Activated T-cell treated with anti-CD3 and anti-CD28 coated beads, Interleukin-2, amount 50 U/mL, for 24 hours (primary cell): ENCODE measurements around the gene PPP3CA.

Experiments
- DNase-seq: peaks from one replicate; pipeline ENCODE4 v3.0.0-alpha.2; 2020
- H3K27ac Mint-ChIP-seq: 2 replicates; pipeline ENCODE4 v1.8.0; 2020; ENCODE audit warnings: mild to moderate bottlenecking, mixed read lengths
- H3K27me3 Mint-ChIP-seq: 2 replicates; pipeline ENCODE4 v1.8.0; 2020; ENCODE audit warnings: mixed read lengths
- H3K36me3 Mint-ChIP-seq: 2 replicates; pipeline ENCODE4 v1.8.0; 2020; ENCODE audit warnings: low read depth, mixed read lengths
- H3K4me1 Mint-ChIP-seq: 2 replicates; pipeline ENCODE4 v1.8.0; 2020; ENCODE audit warnings: low read depth, mixed read lengths
- H3K4me3 Mint-ChIP-seq: 2 replicates; pipeline ENCODE4 v1.8.0; 2020; ENCODE audit warnings: mild to moderate bottlenecking, moderate library complexity, mixed read lengths
- H3K9me3 Mint-ChIP-seq: 2 replicates; pipeline ENCODE4 v1.8.0; 2020; ENCODE audit warnings: mixed read lengths

The PPP3CA gene

GRCh38 chr4:101265816-101266172, 81.5 kb downstream of the PPP3CA start:
- Mint-ChIP-seq H3K4me1 (peaks cover 33% of the 10 kb centered on the region), H3K4me3 (no peak overlapping the region), H3K9me3 (no peaks in the 10 kb centered on the region), H3K36me3 (no peaks in the 10 kb centered on the region), H3K27ac (no peak overlapping the region), H3K27me3 (no peaks in the 10 kb centered on the region)
- DNase-seq, result no peak

- H3K27me3 Mint-ChIP-seq, result no peaks in the 10 kb centered on the region
- no peak for DNase-seq
- no peak overlapping the region for H3K27ac Mint-ChIP-seq
- H3K9me3 Mint-ChIP-seq, result no peaks in the 10 kb centered on the region
- H3K4me1 Mint-ChIP-seq, result peaks cover 36% of the 10 kb centered on the region
- H3K4me3 Mint-ChIP-seq, result no peak overlapping the region
- no peaks in the 10 kb centered on the region for H3K36me3 Mint-ChIP-seq
Observed at GRCh38 chr4:101264993-101265815, 82.1 kb downstream of the PPP3CA start.

GRCh38 chr4:101264512-101264911, 82.8 kb downstream of the PPP3CA start:
- Mint-ChIP-seq H3K4me3 (no peak overlapping the region), H3K27ac (no peak overlapping the region), H3K4me1 (peaks cover 40% of the 10 kb centered on the region), H3K36me3 (no peaks in the 10 kb centered on the region), H3K9me3 (no peaks in the 10 kb centered on the region), H3K27me3 (no peaks in the 10 kb centered on the region)
- DNase-seq, result no peak

- Mint-ChIP-seq H3K4me1 (peaks cover 50% of the 10 kb centered on the region), H3K4me3 (no peak overlapping the region), H3K9me3 (no peaks in the 10 kb centered on the region), H3K27me3 (no peaks in the 10 kb centered on the region), H3K27ac (no peak overlapping the region), H3K36me3 (no peaks in the 10 kb centered on the region)
- no peak for DNase-seq
Observed at GRCh38 chr4:101262683-101263082, 84.6 kb downstream of the PPP3CA start.

- Mint-ChIP-seq H3K4me1 (peaks cover 44% of the 10 kb centered on the region), H3K27me3 (no peaks in the 10 kb centered on the region), H3K36me3 (no peaks in the 10 kb centered on the region), H3K9me3 (no peaks in the 10 kb centered on the region), H3K27ac (no peak overlapping the region), H3K4me3 (no peak overlapping the region)
- no peak for DNase-seq
Observed at GRCh38 chr4:101259876-101260275, 87.5 kb downstream of the PPP3CA start.

GRCh38 chr4:101258883-101259282, 88.4 kb downstream of the PPP3CA start:
- no peaks in the 10 kb centered on the region for H3K36me3 Mint-ChIP-seq
- H3K9me3 Mint-ChIP-seq, result no peaks in the 10 kb centered on the region
- no peak for DNase-seq
- peaks cover 41% of the 10 kb centered on the region for H3K4me1 Mint-ChIP-seq
- H3K27ac Mint-ChIP-seq, result peak overlapping the region; percentile 6
- H3K4me3 Mint-ChIP-seq, result no peak overlapping the region
- H3K27me3 Mint-ChIP-seq, result no peaks in the 10 kb centered on the region

- Mint-ChIP-seq H3K27ac (no peak overlapping the region), H3K9me3 (no peaks in the 10 kb centered on the region), H3K4me3 (no peak overlapping the region), H3K27me3 (no peaks in the 10 kb centered on the region), H3K36me3 (no peaks in the 10 kb centered on the region), H3K4me1 (peaks cover 46% of the 10 kb centered on the region)
- DNase-seq, result no peak
Observed at GRCh38 chr4:101256222-101256621, 91.1 kb downstream of the PPP3CA start.

GRCh38 chr4:101254776-101255175, 92.5 kb downstream of the PPP3CA start:
- Mint-ChIP-seq H3K36me3 (no peaks in the 10 kb centered on the region), H3K4me1 (peaks cover 33% of the 10 kb centered on the region), H3K9me3 (no peaks in the 10 kb centered on the region), H3K4me3 (no peak overlapping the region), H3K27ac (no peak overlapping the region), H3K27me3 (no peaks in the 10 kb centered on the region)
- DNase-seq, result no peak

GRCh38 chr4:101253121-101253520, 94.2 kb downstream of the PPP3CA start:
- Mint-ChIP-seq H3K27me3 (no peaks in the 10 kb centered on the region), H3K4me3 (no peak overlapping the region), H3K27ac (no peak overlapping the region), H3K9me3 (no peaks in the 10 kb centered on the region), H3K36me3 (no peaks in the 10 kb centered on the region), H3K4me1 (peaks cover 20% of the 10 kb centered on the region)
- DNase-seq, result no peak

GRCh38 chr4:101252721-101253120, 94.6 kb downstream of the PPP3CA start:
- H3K36me3 Mint-ChIP-seq, result no peaks in the 10 kb centered on the region
- H3K4me3 Mint-ChIP-seq, result no peak overlapping the region
- no peak for DNase-seq
- H3K27ac Mint-ChIP-seq, result no peak overlapping the region
- H3K4me1 Mint-ChIP-seq, result peaks cover 19% of the 10 kb centered on the region
- H3K27me3 Mint-ChIP-seq, result no peaks in the 10 kb centered on the region
- H3K9me3 Mint-ChIP-seq, result no peaks in the 10 kb centered on the region

- Mint-ChIP-seq H3K27me3 (no peaks in the 10 kb centered on the region), H3K27ac (no peak overlapping the region), H3K9me3 (no peaks in the 10 kb centered on the region), H3K4me1 (peaks cover 16% of the 10 kb centered on the region), H3K4me3 (no peak overlapping the region), H3K36me3 (no peaks in the 10 kb centered on the region)
- no peak for DNase-seq
Observed at GRCh38 chr4:101251261-101251660, 96.1 kb downstream of the PPP3CA start.

GRCh38 chr4:101244349-101244748, 103.0 kb downstream of the PPP3CA start:
- H3K4me3 Mint-ChIP-seq, result no peak overlapping the region
- no peak for DNase-seq
- peaks cover 17% of the 10 kb centered on the region for H3K4me1 Mint-ChIP-seq
- H3K27me3 Mint-ChIP-seq, result no peaks in the 10 kb centered on the region
- no peaks in the 10 kb centered on the region for H3K9me3 Mint-ChIP-seq
- H3K27ac Mint-ChIP-seq, result no peak overlapping the region
- H3K36me3 Mint-ChIP-seq, result no peaks in the 10 kb centered on the region

- Mint-ChIP-seq H3K9me3 (no peaks in the 10 kb centered on the region), H3K4me3 (no peak overlapping the region), H3K27me3 (no peaks in the 10 kb centered on the region), H3K36me3 (no peaks in the 10 kb centered on the region), H3K4me1 (peaks cover 31% of the 10 kb centered on the region), H3K27ac (no peak overlapping the region)
- no peak for DNase-seq
Observed at GRCh38 chr4:101242441-101242840, 104.9 kb downstream of the PPP3CA start.

GRCh38 chr4:101240099-101240498, 107.2 kb downstream of the PPP3CA start:
- no peaks in the 10 kb centered on the region for H3K27me3 Mint-ChIP-seq
- H3K4me1 Mint-ChIP-seq, result peaks cover 37% of the 10 kb centered on the region
- no peak overlapping the region for H3K4me3 Mint-ChIP-seq
- H3K27ac Mint-ChIP-seq, result no peak overlapping the region
- DNase-seq, result no peak
- no peaks in the 10 kb centered on the region for H3K9me3 Mint-ChIP-seq
- H3K36me3 Mint-ChIP-seq, result no peaks in the 10 kb centered on the region

- Mint-ChIP-seq H3K27ac (no peak overlapping the region), H3K4me1 (peaks cover 35% of the 10 kb centered on the region)
- DNase-seq, result no peak
Observed at GRCh38 chr4:101239665-101240064, 107.7 kb downstream of the PPP3CA start.

GRCh38 chr4:101238706-101239105, 108.6 kb downstream of the PPP3CA start:
- Mint-ChIP-seq H3K4me1 (peaks cover 32% of the 10 kb centered on the region), H3K4me3 (no peak overlapping the region), H3K27me3 (no peaks in the 10 kb centered on the region), H3K36me3 (no peaks in the 10 kb centered on the region), H3K27ac (no peak overlapping the region), H3K9me3 (no peaks in the 10 kb centered on the region)
- no peak for DNase-seq

More at GRCh38 chr4:101239665-101240064, 107.7 kb downstream of the PPP3CA start:
- Mint-ChIP-seq H3K4me3 (no peak overlapping the region), H3K9me3 (no peaks in the 10 kb centered on the region), H3K27me3 (no peaks in the 10 kb centered on the region), H3K36me3 (no peaks in the 10 kb centered on the region)
